Left lung (tissue), 10 donors: Measurements from ENCODE around the gene RBM33. TPM values are rescaled to one million over a fixed set of nuclear protein-coding genes. Genes with fewer than 3 reads are reported as not detected.
A peak's percentile ranks its signal among the peaks of the same experiment; 100 is the strongest.

Experiments used
- ATAC-seq: fragments of 200-7000 bp; cut with Tn5 transposase; one replicate; pipeline ENCODE4 v1.9.1; 2020; ENCODE audit warnings: moderate library complexity
- DNase-seq, 4 donors: peaks; one replicate each; pipeline ENCODE4 v3.0.0-alpha.2; 2013 to 2020
- H3K27ac ChIP-seq, 2 donors: fragments of 200-600 bp; sonication (generic) in 1 of 2; one replicate each; pipeline versions ENCODE4 v1.5.0 to v1.8.0; 2020 to 2021
- H3K27me3 ChIP-seq, 2 donors: fragments of 200-600 bp; sonication (generic) in 1 of 2; one replicate each; pipeline versions ENCODE4 v1.5.0 to v1.8.0; 2020 to 2021
- H3K36me3 ChIP-seq, 2 donors: fragments of 200-600 bp; sonication (generic) in 1 of 2; one replicate each; pipeline versions ENCODE4 v1.5.0 to v1.8.0; 2020 to 2021
- H3K4me1 ChIP-seq, 2 donors: fragments of 200-600 bp; one replicate each; pipeline ENCODE4 v1.8.0; 2021
- H3K4me3 ChIP-seq, 2 donors: fragments of 200-600 bp; sonication (generic) in 1 of 2; one replicate each; pipeline versions ENCODE4 v1.5.0 to v1.8.0; 2020 to 2021; ENCODE audit warnings: mild to moderate bottlenecking in 1 of 2
- H3K9me3 ChIP-seq, 2 donors: fragments of 200-600 bp; sonication (generic) in 1 of 2; one replicate each; pipeline versions ENCODE4 v1.5.0 to v1.8.0; 2020 to 2021
- intact Hi-C, 2 donors: fragments of 100-400 bp; cut with DNase I; formaldehyde crosslinking; loops; one replicate each; pipeline versions ENCODE4 v1.11.2 to v1.14.2; 2022
- polyA plus RNA-seq, 6 donors: library from polyadenylated mRNA; unstranded; fragments of 120-200 nt; gene quantifications; one replicate each; pipeline ENCODE4 v1.2.1, GENCODE V29; 2013; ENCODE audit not compliant: insufficient read length in 6 of 6
- total RNA-seq, 2 donors: library from RNA; stranded (reverse); fragmentation: NEBNext Ultra II Directional; extraction: Animal tissue kit (Norgen Biotek cat#: 25700); gene quantifications; one replicate each; pipeline ENCODE4 v1.2.1, GENCODE V29; 2021
- TF ChIP-seq, protein P1 (sequence below), 2 donors: fragments of 200-600 bp; sonication (generic) in 1 of 2; IDR thresholded peaks; one replicate each; pipeline versions ENCODE4 v1.5.0 to v1.8.0; 2021; ENCODE audit warnings: antibody characterized with exemption in 2 of 2
- donor health status: DM: no; HTN: yes; CAD: no.
- donor health status: DM: no; HTN: no; CAD: no.

Gene RBM33
- total and polyA plus RNA-seq, 8 donors, result 35.2 to 56.4 (median 45.0) TPM

DNA sequence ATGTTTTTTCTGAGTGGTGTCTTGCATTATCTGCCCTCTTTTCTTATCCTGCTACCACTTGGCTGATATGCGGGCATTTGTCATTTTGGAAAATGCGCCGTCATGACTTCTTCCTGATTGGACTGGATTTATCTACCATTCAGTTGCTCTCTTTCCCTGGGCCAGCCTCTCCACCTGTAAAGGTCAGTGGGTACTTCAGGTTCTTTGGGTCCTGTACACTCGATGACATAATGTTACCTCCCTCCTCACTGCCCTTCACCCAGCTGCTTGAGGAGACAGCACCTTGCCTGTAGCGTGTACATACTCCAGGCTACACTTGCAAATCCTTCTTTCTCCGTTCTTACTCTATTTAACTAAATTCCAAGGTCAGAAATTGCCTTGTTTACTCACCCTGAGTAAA is 83.7 kb downstream of the RBM33 start:
- peak in 2 of 4 donors; percentile 10 to 63 for DNase-seq
- intact Hi-C loops, result no loop called here
- Histone ChIP-seq H3K9me3 (no peaks in the 10 kb centered on the region), H3K36me3 (peaks cover 0 to 29% of the 10 kb centered on the region in 2 donors), H3K27me3 (no peaks in the 10 kb centered on the region), H3K4me1 (peaks cover 0 to 6% of the 10 kb centered on the region in 2 donors), H3K27ac (peak overlapping the region in 1 of 2 donors; percentile 36), H3K4me3 (no peak overlapping the region)
- peak; percentile 93 for ATAC-seq
- TF ChIP-seq, protein P1, sequence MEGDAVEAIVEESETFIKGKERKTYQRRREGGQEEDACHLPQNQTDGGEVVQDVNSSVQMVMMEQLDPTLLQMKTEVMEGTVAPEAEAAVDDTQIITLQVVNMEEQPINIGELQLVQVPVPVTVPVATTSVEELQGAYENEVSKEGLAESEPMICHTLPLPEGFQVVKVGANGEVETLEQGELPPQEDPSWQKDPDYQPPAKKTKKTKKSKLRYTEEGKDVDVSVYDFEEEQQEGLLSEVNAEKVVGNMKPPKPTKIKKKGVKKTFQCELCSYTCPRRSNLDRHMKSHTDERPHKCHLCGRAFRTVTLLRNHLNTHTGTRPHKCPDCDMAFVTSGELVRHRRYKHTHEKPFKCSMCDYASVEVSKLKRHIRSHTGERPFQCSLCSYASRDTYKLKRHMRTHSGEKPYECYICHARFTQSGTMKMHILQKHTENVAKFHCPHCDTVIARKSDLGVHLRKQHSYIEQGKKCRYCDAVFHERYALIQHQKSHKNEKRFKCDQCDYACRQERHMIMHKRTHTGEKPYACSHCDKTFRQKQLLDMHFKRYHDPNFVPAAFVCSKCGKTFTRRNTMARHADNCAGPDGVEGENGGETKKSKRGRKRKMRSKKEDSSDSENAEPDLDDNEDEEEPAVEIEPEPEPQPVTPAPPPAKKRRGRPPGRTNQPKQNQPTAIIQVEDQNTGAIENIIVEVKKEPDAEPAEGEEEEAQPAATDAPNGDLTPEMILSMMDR (IDR thresholded peaks at IDR 0.05), result no peak

DNA sequence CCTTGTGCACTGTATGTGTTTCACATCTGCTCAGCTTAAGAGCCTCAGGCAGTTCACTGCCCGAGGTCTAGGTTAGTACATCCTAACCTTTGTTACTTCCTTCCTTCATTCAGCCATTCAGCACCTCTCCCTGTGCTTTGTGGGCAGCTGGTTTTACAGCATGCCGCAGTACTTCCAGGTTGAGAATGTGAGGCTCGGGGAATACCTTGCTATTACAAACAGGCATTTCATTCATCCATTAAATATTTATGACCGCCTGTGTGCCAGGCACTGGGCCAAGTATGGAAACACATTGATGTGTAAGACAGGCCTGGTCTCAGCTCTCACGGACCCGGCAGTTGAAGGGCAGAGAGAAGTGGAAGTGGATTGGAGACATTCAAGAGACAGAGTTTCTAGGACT is 85.4 kb downstream of the RBM33 start:
- TF ChIP-seq, protein P1 (IDR thresholded peaks at IDR 0.05), result no peak
- DNase-seq (peak in 1 of 4 donors; percentile 21), ATAC-seq (no peak)
- Histone ChIP-seq H3K9me3 (no peaks in the 10 kb centered on the region), H3K4me1 (peaks cover 0 to 14% of the 10 kb centered on the region in 2 donors), H3K27ac (no peak overlapping the region), H3K4me3 (no peak overlapping the region), H3K27me3 (no peaks in the 10 kb centered on the region), H3K36me3 (peaks cover 0 to 20% of the 10 kb centered on the region in 2 donors)
- intact Hi-C loops, result loop anchor here in 1 of 2 donors (10.0 kb wide), 1 partner anchor 85 kb away; the partner anchor contains the start of gene RBM33

DNA sequence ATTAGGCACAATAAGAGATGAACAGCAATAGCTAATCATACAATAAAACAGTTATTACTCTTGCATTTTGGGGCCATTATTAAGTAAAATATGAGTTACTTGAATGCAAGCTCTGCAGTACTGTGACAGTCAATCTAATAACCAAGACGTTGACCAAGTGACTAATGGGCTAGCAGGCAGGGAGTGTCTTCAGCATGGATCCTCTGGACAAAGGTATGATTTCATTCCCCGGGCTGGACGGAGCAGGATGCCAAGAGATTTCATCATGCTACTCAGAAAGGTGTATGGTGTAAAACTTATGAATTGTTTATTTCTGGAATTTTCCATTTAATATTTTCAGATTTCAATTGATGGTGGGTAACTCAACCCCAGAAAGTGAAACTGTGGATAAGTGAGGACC is 86.9 kb downstream of the RBM33 start:
- Histone ChIP-seq H3K36me3 (peaks cover 0 to 20% of the 10 kb centered on the region in 2 donors), H3K27ac (no peak overlapping the region), H3K4me1 (peaks cover 0 to 10% of the 10 kb centered on the region in 2 donors), H3K9me3 (no peaks in the 10 kb centered on the region), H3K27me3 (no peaks in the 10 kb centered on the region), H3K4me3 (no peak overlapping the region)
- TF ChIP-seq, protein P1 (IDR thresholded peaks at IDR 0.05), result no peak
- ATAC-seq (no peak), DNase-seq (no peak)
- intact Hi-C loops, result loop anchor here in 1 of 2 donors (10.0 kb wide), 1 partner anchor 87 kb away; the partner anchor contains the start of gene RBM33

DNA sequence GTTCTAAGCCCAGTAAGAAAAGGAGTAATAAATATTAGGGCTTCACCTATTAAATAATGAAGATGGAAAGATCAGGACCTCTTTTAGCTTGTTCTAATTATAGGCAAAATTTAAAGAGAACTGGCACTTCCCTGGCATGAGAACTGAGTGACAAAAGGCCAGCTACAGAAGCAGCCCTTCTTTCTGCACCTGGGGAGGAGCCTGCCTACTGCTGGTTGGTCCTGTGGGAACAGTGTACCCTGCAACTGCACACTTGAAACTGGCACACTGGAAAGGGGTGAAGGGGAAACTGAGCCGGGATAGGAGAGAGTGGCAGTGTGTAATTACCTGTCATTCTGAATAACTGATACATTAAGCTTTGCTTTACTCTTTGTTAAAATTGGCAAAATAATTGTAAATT is 87.4 kb downstream of the RBM33 start:
- DNase-seq, result no peak
- Histone ChIP-seq H3K27me3 (no peaks in the 10 kb centered on the region), H3K36me3 (peaks cover 0 to 20% of the 10 kb centered on the region in 2 donors), H3K27ac (no peak overlapping the region), H3K9me3 (no peaks in the 10 kb centered on the region), H3K4me1 (peaks cover 0 to 15% of the 10 kb centered on the region in 2 donors), H3K4me3 (no peak overlapping the region)
- no peak for ATAC-seq
- intact Hi-C loops, result loop anchor here in 1 of 2 donors (10.0 kb wide), 1 partner anchor 87 kb away; the partner anchor contains the start of gene RBM33
- TF ChIP-seq, protein P1 (IDR thresholded peaks at IDR 0.05), result no peak

DNA sequence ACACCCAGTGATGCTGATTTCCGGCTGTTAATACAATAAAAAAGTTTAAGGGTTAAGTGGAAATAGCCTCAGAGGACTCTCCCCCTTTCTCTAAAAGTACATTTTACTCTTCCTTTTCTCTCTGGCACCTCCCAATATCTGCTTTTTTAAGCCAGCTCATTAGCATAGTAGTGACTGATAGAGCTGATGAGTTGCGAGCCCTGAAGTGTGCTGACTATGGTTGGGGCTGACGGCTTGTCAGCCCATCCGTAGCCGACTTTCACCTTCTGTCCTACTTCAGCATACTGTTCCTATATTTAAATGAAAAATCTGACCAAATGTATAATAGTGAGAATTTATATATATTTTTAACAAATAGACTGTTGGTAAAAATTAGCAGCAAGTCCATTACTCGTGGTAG is 87.8 kb downstream of the RBM33 start:
- no peak for DNase-seq
- Histone ChIP-seq H3K4me1 (peaks cover 0 to 18% of the 10 kb centered on the region in 2 donors), H3K27me3 (no peaks in the 10 kb centered on the region), H3K9me3 (no peaks in the 10 kb centered on the region), H3K4me3 (no peak overlapping the region), H3K36me3 (peaks cover 0 to 20% of the 10 kb centered on the region in 2 donors), H3K27ac (no peak overlapping the region)
- TF ChIP-seq, protein P1 (IDR thresholded peaks at IDR 0.05), result no peak
- intact Hi-C loops, result loop anchor here in 1 of 2 donors (10.0 kb wide), 1 partner anchor 87 kb away; the partner anchor contains the start of gene RBM33
- ATAC-seq, result no peak
